Neural cell (in vitro differentiated cells): ENCODE measurements around the gene WNT3A. TPM values are rescaled to one million over a fixed set of nuclear protein-coding genes. Genes with fewer than 3 reads are reported as not detected.

Experiments
- H2AFZ ChIP-seq: fragments of 200-600, 300-800 bp; sonication (generic), shearing (Covaris generic); 2 replicates; pipeline ENCODE4 v1.6.0; 2014; ENCODE audit warnings: low read depth, mild to moderate bottlenecking, antibody characterized with exemption, low read length, moderate library complexity
- H3F3A ChIP-seq: fragments of 200-600 bp; shearing (Covaris generic); 2 replicates; pipeline ENCODE4 v1.6.1; 2016; ENCODE audit warnings: mild to moderate bottlenecking, moderate library complexity, mixed read lengths, antibody characterized with exemption, low read length; ENCODE audit not compliant: insufficient read depth, poor library complexity, severe bottlenecking
- H3K27ac ChIP-seq: fragments of 200-600, 300-800 bp; sonication (generic), shearing (Covaris generic); 2 replicates; pipeline ENCODE4 v1.5.1; 2014; ENCODE audit warnings: mild to moderate bottlenecking, low read length, moderate library complexity
- H3K27me3 ChIP-seq: fragments of 300-800, 200-600 bp; sonication (generic), shearing (Covaris generic); 2 replicates; pipeline ENCODE4 v1.6.0; 2014; ENCODE audit warnings: mild to moderate bottlenecking, low read depth, low read length, moderate library complexity; ENCODE audit not compliant: insufficient read depth
- H3K36me3 ChIP-seq: fragments of 300-800, 200-600 bp; sonication (generic), shearing (Covaris generic); 2 replicates; pipeline ENCODE4 v1.5.1; 2014; ENCODE audit warnings: mild to moderate bottlenecking, antibody characterized with exemption, low read length, moderate library complexity; ENCODE audit not compliant: insufficient read depth
- H3K4me2 ChIP-seq: fragments of 300-800, 200-600 bp; sonication (generic), shearing (Covaris generic); 2 replicates; pipeline ENCODE4 v1.6.0; 2014; ENCODE audit warnings: mild to moderate bottlenecking, low read length
- H3K4me3 ChIP-seq: fragments of 300-800, 200-600 bp; sonication (generic), shearing (Covaris generic); 2 replicates; pipeline ENCODE4 v1.5.1; 2014; ENCODE audit warnings: mild to moderate bottlenecking, low read length, moderate library complexity
- H3K79me2 ChIP-seq: fragments of 200-600 bp; shearing (Covaris generic); replicated peaks from 2 replicates; pipeline ENCODE4 v1.6.0; 2014; ENCODE audit warnings: mild to moderate bottlenecking, low read length, moderate library complexity; ENCODE audit not compliant: insufficient read depth
- H3K9ac ChIP-seq: fragments of 300-800, 200-600 bp; sonication (generic), shearing (Covaris generic); 2 replicates; pipeline ENCODE4 v1.6.1; 2016; ENCODE audit warnings: mild to moderate bottlenecking, low read length, mixed read lengths
- H3K9me2 ChIP-seq: fragments of 200-600 bp; shearing (Covaris generic); 2 replicates; pipeline ENCODE4 v1.6.1; 2016; ENCODE audit warnings: mild to moderate bottlenecking, low read length, mixed read lengths; ENCODE audit not compliant: insufficient read depth
- H3K9me3 ChIP-seq: fragments of 200-600, 300-800 bp; sonication (generic), shearing (Covaris generic); 2 replicates; pipeline ENCODE4 v1.6.1; 2016; ENCODE audit warnings: mild to moderate bottlenecking, mixed run types, low read length, moderate library complexity, mixed read lengths
- H4K20me1 ChIP-seq: fragments of 200-600 bp; shearing (Covaris generic); 2 replicates; pipeline ENCODE4 v1.6.1; 2016; ENCODE audit warnings: mild to moderate bottlenecking, mixed run types; ENCODE audit not compliant: insufficient read depth
- EP300 ChIP-seq: fragments of 450-650 bp; conservative IDR thresholded peaks from 2 replicates; pipeline ENCODE4 v1.6.1; 2014; ENCODE audit warnings: antibody characterized with exemption, mild to moderate bottlenecking, moderate library complexity; ENCODE audit not compliant: poor library complexity, severe bottlenecking
- EZH2 ChIP-seq: fragments of 200-600, 300-800 bp; shearing (Covaris generic), sonication (generic); IDR thresholded peaks from 2 replicates; pipeline ENCODE4 v1.6.1; 2014; ENCODE audit warnings: antibody characterized with exemption, low read length, borderline replicate concordance, mild to moderate bottlenecking; ENCODE audit not compliant: insufficient read depth, poor library complexity, severe bottlenecking
- MXI1 ChIP-seq: fragments of 450-650 bp; conservative IDR thresholded peaks from 2 replicates; pipeline ENCODE4 v1.6.1; 2014; ENCODE audit warnings: antibody characterized with exemption, mild to moderate bottlenecking; ENCODE audit not compliant: poor library complexity, severe bottlenecking
- POLR2AphosphoS5 ChIP-seq: IDR thresholded peaks from 2 replicates; pipeline ENCODE4 v1.6.1; 2012
- RAD21 ChIP-seq: fragments of 450-650 bp; conservative IDR thresholded peaks from 2 replicates; pipeline ENCODE4 v1.6.1; 2014; ENCODE audit warnings: antibody characterized with exemption, mild to moderate bottlenecking, moderate library complexity
- SMC3 ChIP-seq: fragments of 450-650 bp; conservative IDR thresholded peaks from 2 replicates; pipeline ENCODE4 v1.6.1; 2014; ENCODE audit warnings: antibody characterized with exemption, mild to moderate bottlenecking, moderate library complexity; ENCODE audit not compliant: poor library complexity
- TAF1 ChIP-seq: IDR thresholded peaks from 2 replicates; pipeline ENCODE4 v1.6.1; 2012; ENCODE audit warnings: low read depth
- polyA plus RNA-seq: library from polyadenylated mRNA; depleted of rRNA; stranded (reverse); fragments of >200 nt; gene quantifications from 2 replicates; pipeline ENCODE4 v1.2.3, GENCODE V29; 2014
- TF ChIP-seq, protein P1 (sequence below): fragments of 450-650 bp; IDR thresholded peaks from 2 replicates; pipeline ENCODE4 v1.5.1; 2014; ENCODE audit warnings: antibody characterized with exemption, mild to moderate bottlenecking, moderate library complexity; ENCODE audit not compliant: poor library complexity, severe bottlenecking
- TF ChIP-seq, protein P2 (sequence below): IDR thresholded peaks from 2 replicates; pipeline ENCODE4 v1.6.1; 2012; ENCODE audit warnings: borderline replicate concordance

Gene WNT3A
- polyA plus RNA-seq, 1 donor from 2014 or later, result 0.14 TPM

DNA sequence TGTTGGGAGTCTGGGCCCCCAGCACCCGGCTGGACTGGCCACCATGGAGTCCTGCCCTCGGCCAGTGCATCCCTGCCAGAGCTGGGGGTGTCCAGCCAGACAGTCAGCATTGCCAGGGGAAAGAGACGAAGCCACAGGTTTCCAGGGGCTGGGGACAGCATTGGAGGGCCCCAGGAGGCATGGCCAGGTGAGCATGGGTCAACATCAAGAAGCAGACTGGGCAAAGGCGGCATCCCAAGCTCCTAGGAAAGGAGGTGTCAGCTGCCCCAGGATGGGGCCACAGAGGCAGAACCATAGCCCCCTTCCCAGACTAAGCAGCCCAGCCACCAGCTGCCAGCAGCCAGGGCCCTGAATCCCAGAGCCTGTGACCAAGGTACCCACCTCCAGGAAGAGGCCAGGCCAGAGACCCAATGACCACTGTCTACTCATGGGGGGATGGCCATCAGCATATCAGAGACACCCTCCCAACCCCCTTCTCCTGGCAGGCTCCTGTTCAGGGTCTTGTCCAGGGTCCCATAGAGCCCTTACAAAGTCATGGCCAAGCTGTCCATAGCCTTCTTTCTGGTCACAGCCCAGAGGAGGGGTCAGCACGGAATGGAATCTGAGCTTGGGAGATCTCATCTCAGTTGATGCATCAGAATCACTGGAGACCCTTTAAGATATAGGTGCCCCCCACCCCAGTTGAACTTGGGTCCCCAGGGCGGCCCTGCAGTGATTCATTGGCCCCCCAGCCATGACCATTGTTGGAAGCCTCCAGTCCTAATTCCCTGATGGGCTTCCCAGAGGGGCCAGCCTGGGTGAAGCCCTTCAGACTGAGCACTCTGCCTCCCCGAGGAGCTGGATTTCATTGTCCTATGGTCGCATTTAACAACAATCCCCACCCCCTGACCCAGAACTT lies 32.5 kb downstream of the WNT3A start:
- Histone ChIP-seq H3K9me3 (no peaks in the 10 kb centered on the region), H4K20me1 (no peaks in the 10 kb centered on the region), H3K79me2 (no peaks in the 10 kb centered on the region), H3K9ac (no peak overlapping the region), H3F3A (no peaks in the 10 kb centered on the region), H3K4me2 (no peak overlapping the region), H3K4me3 (no peak overlapping the region), H3K27me3 (peaks cover 11% of the 10 kb centered on the region), H3K9me2 (no peaks in the 10 kb centered on the region), H3K36me3 (no peaks in the 10 kb centered on the region), H3K27ac (no peak overlapping the region), H2AFZ (no peak overlapping the region)
- TF ChIP-seq POLR2AphosphoS5 (no peak), EP300 (no peak), EZH2 (no peak), SMC3 (no peak)
- TF ChIP-seq, protein P1, sequence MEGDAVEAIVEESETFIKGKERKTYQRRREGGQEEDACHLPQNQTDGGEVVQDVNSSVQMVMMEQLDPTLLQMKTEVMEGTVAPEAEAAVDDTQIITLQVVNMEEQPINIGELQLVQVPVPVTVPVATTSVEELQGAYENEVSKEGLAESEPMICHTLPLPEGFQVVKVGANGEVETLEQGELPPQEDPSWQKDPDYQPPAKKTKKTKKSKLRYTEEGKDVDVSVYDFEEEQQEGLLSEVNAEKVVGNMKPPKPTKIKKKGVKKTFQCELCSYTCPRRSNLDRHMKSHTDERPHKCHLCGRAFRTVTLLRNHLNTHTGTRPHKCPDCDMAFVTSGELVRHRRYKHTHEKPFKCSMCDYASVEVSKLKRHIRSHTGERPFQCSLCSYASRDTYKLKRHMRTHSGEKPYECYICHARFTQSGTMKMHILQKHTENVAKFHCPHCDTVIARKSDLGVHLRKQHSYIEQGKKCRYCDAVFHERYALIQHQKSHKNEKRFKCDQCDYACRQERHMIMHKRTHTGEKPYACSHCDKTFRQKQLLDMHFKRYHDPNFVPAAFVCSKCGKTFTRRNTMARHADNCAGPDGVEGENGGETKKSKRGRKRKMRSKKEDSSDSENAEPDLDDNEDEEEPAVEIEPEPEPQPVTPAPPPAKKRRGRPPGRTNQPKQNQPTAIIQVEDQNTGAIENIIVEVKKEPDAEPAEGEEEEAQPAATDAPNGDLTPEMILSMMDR, result no peak

GRCh38 chr1:228039986-228040385 lies 33.2 kb downstream of the WNT3A start:
- Histone ChIP-seq H3K27me3 (peaks cover 11% of the 10 kb centered on the region), H3K9me2 (no peaks in the 10 kb centered on the region), H3K9ac (no peak overlapping the region), H3K4me2 (no peak overlapping the region), H3K4me3 (no peak overlapping the region), H3K36me3 (no peaks in the 10 kb centered on the region), H2AFZ (no peak overlapping the region), H4K20me1 (no peaks in the 10 kb centered on the region), H3K9me3 (no peaks in the 10 kb centered on the region), H3F3A (no peaks in the 10 kb centered on the region), H3K79me2 (no peaks in the 10 kb centered on the region), H3K27ac (no peak overlapping the region)
- TF ChIP-seq SMC3 (no peak), EP300 (no peak), TAF1 (no peak), RAD21 (no peak), MXI1 (no peak), POLR2AphosphoS5 (no peak), EZH2 (no peak)
- TF ChIP-seq, protein P1, result no peak
- TF ChIP-seq, protein P2, sequence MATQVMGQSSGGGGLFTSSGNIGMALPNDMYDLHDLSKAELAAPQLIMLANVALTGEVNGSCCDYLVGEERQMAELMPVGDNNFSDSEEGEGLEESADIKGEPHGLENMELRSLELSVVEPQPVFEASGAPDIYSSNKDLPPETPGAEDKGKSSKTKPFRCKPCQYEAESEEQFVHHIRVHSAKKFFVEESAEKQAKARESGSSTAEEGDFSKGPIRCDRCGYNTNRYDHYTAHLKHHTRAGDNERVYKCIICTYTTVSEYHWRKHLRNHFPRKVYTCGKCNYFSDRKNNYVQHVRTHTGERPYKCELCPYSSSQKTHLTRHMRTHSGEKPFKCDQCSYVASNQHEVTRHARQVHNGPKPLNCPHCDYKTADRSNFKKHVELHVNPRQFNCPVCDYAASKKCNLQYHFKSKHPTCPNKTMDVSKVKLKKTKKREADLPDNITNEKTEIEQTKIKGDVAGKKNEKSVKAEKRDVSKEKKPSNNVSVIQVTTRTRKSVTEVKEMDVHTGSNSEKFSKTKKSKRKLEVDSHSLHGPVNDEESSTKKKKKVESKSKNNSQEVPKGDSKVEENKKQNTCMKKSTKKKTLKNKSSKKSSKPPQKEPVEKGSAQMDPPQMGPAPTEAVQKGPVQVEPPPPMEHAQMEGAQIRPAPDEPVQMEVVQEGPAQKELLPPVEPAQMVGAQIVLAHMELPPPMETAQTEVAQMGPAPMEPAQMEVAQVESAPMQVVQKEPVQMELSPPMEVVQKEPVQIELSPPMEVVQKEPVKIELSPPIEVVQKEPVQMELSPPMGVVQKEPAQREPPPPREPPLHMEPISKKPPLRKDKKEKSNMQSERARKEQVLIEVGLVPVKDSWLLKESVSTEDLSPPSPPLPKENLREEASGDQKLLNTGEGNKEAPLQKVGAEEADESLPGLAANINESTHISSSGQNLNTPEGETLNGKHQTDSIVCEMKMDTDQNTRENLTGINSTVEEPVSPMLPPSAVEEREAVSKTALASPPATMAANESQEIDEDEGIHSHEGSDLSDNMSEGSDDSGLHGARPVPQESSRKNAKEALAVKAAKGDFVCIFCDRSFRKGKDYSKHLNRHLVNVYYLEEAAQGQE, result no peak
